ENCODE measurements around the gene SDS.

The SDS gene

DNA sequence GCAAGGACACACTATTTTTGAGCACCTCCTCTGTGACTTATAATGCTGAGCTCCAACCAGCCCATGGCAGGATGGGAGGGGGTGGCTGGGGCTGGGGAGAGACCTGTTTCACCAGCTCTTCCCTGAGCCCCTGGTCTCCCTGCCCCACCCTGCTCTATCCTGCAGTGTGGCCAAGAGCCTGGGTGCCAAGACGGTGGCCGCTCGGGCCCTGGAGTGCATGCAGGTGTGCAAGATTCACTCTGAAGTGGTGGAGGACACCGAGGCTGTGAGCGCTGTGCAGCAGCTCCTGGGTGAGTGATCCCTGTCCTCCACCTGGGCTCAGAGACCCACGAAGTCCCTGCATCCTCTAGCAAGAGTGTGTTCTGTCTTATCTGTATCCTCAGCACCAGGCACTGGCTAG, 32.9 kb upstream of the SDS start:
- DNase-seq, result no peak
- H3K27me3 ChIP-seq (replicated peaks), result peaks cover 2% of the 10 kb centered on the region
- TF ChIP-seq, protein P1, sequence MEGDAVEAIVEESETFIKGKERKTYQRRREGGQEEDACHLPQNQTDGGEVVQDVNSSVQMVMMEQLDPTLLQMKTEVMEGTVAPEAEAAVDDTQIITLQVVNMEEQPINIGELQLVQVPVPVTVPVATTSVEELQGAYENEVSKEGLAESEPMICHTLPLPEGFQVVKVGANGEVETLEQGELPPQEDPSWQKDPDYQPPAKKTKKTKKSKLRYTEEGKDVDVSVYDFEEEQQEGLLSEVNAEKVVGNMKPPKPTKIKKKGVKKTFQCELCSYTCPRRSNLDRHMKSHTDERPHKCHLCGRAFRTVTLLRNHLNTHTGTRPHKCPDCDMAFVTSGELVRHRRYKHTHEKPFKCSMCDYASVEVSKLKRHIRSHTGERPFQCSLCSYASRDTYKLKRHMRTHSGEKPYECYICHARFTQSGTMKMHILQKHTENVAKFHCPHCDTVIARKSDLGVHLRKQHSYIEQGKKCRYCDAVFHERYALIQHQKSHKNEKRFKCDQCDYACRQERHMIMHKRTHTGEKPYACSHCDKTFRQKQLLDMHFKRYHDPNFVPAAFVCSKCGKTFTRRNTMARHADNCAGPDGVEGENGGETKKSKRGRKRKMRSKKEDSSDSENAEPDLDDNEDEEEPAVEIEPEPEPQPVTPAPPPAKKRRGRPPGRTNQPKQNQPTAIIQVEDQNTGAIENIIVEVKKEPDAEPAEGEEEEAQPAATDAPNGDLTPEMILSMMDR (IDR thresholded peaks at IDR 0.05; ENCODE audit: low read depth, low read length, missing control alignments), result no peak
- H3K36me3 ChIP-seq (replicated peaks), result no peaks in the 10 kb centered on the region
- H3K4me3 ChIP-seq (ENCODE audit: low read depth, low read length), result no peak overlapping the region
- in situ Hi-C loops (cut with HindIII; ENCODE audit: low pct_ligation_motif_present, low sequenced_read_pairs), result no loop called here
- H3K27ac ChIP-seq, result no peak overlapping the region

DNA sequence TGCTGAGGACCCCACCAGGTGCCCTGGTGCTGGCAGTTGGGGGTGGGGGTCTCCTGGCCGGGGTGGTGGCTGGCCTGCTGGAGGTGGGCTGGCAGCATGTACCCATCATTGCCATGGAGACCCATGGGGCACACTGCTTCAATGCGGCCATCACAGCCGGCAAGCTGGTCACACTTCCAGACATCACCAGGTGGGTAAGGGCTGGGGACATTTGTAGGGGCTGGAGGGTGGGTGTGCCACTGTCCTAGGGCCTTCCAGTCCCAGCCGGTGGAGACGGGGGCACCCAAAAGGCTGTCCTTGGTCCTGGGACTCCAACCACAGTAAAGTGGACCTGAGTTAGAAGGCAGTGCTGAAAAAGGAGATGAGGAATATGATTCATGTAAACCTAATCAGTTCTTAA, 31.7 kb upstream of the SDS start:
- no peaks in the 10 kb centered on the region for H3K36me3 ChIP-seq (replicated peaks)
- TF ChIP-seq, protein P1 (IDR thresholded peaks at IDR 0.05; ENCODE audit: low read depth, low read length, missing control alignments), result no peak

DNA sequence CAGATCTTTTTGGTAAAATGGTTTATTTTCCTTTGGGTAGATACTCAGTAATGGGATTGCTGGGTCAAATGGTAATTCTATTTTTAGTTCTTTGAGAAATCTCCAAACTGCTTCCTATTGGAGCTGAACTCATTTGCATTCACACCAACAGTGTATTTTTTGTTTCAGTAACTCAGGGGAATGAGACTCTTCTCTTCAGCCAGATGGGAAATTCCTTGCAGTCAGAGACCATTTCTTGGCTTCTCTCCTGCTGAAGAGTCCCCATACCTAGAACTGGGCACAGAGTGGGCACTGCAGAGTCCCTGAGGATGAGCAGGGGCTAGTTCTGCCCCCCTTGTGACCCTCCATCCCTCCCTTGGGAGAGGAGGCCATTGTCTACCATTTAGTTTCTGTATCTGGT, 29.3 kb upstream of the SDS start:
- in situ Hi-C loops (cut with HindIII; ENCODE audit: low pct_ligation_motif_present, low sequenced_read_pairs), result no loop called here
- TF ChIP-seq, protein P1 (IDR thresholded peaks at IDR 0.05; ENCODE audit: low read depth, low read length, missing control alignments), result no peak
- no peaks in the 10 kb centered on the region for H3K27me3 ChIP-seq (replicated peaks)
- H3K36me3 ChIP-seq (replicated peaks), result no peaks in the 10 kb centered on the region
- H3K4me3 ChIP-seq (ENCODE audit: low read depth, low read length), result no peak overlapping the region
- no peak overlapping the region for H3K27ac ChIP-seq
- no peak for DNase-seq

More for the DNA sequence above, 31.7 kb upstream of the SDS start:
- in situ Hi-C loops (cut with HindIII; ENCODE audit: low pct_ligation_motif_present, low sequenced_read_pairs), result no loop called here
- Histone ChIP-seq H3K27me3 (replicated peaks) (peaks cover 2% of the 10 kb centered on the region), H3K4me3 (ENCODE audit: low read depth, low read length) (no peak overlapping the region), H3K27ac (no peak overlapping the region)
- no peak for DNase-seq

DNA sequence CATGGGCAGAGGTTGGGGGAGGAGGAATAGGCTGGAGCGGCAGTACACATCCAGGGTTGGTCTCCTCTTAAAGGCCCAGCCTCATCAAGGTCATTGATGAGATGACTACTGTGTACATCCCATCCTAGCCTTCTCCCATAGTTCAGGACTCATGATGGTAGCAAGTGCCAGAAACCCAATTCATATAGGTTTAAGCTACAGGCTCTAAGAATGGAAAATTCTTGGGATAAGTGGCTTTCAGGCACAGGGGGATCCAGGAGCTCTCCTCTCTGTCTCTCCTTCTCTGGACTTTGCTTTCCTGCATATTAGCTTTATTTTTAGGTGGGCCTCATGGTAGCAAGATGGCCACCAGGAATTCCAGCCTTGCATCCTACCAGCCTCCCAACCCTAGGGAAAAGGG, 24.8 kb upstream of the SDS start:
- in situ Hi-C loops (cut with HindIII; ENCODE audit: low pct_ligation_motif_present, low sequenced_read_pairs), result no loop called here
- H3K4me3 ChIP-seq (ENCODE audit: low read depth, low read length), result no peak overlapping the region
- no peak for DNase-seq
- no peaks in the 10 kb centered on the region for H3K27me3 ChIP-seq (replicated peaks)
- H3K36me3 ChIP-seq (replicated peaks), result no peaks in the 10 kb centered on the region
- TF ChIP-seq, protein P1 (IDR thresholded peaks at IDR 0.05; ENCODE audit: low read depth, low read length, missing control alignments), result no peak
- H3K27ac ChIP-seq, result no peak overlapping the region

DNA sequence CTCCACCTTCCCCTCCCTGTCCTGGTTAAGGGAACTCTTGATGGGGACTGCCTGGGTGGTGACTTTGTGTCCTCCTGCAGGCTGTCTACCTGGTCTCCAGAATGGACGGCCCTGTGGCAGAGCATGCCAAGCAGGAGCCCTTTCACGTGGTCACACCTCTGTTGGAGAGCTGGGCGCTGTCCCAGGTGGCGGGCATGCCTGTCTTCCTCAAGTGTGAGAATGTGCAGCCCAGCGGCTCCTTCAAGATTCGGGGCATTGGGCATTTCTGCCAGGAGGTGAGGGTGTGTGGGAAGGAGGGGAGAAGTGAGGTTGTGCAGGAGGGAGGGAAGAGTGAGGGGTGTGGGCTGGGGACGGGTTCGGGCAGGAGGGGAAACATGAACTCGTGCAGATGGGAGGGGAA, 24.2 kb upstream of the SDS start:
- no peak for DNase-seq
- Histone ChIP-seq H3K27ac (no peak overlapping the region), H3K36me3 (replicated peaks) (no peaks in the 10 kb centered on the region), H3K4me3 (ENCODE audit: low read depth, low read length) (no peak overlapping the region), H3K27me3 (replicated peaks) (no peaks in the 10 kb centered on the region)
- TF ChIP-seq, protein P1 (IDR thresholded peaks at IDR 0.05; ENCODE audit: low read depth, low read length, missing control alignments), result no peak
- in situ Hi-C loops (cut with HindIII; ENCODE audit: low pct_ligation_motif_present, low sequenced_read_pairs), result no loop called here

DNA sequence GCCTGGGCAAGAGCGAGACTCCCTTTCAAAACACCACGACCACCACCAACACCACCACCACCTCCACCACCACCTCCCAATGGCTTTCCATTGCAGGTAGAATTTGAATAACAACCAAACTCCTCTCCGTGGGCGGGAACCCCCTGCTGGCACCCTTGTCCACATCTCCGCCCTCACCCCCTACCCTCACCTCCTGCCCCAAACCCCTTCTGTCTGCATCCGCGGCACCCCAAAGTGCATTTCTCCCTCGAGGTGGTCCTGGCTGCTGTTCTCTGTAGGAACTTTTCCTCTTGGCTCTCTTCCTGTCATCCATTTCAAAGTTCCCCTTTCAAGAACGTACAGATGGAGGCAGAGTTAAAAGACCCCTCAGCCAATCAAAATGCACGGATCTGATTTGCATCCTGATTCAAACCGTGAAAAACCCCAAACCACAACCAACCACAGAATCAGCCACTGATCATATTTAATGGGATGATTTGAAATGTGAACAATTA, 22.3 kb upstream of the SDS start:
- TF ChIP-seq, protein P1 (IDR thresholded peaks at IDR 0.05; ENCODE audit: low read depth, low read length, missing control alignments), result no peak
- no peak for DNase-seq
- in situ Hi-C loops (cut with HindIII; ENCODE audit: low pct_ligation_motif_present, low sequenced_read_pairs), result no loop called here
- H3K27me3 ChIP-seq (replicated peaks), result no peaks in the 10 kb centered on the region
- no peak overlapping the region for H3K4me3 ChIP-seq (ENCODE audit: low read depth, low read length)
- H3K36me3 ChIP-seq (replicated peaks), result no peaks in the 10 kb centered on the region
- no peak overlapping the region for H3K27ac ChIP-seq
